Keratinocyte (primary cell): ENCODE measurements around the gene KCNC2. TPM values are rescaled to one million over a fixed set of nuclear protein-coding genes. Genes with fewer than 3 reads are reported as not detected.

Source experiments
- DNase-seq: peaks from one replicate; pipeline ENCODE4 v3.0.0-alpha.2; 2011; ENCODE audit warnings: low read depth, missing footprints, low spot score
- FAIRE-seq: peaks from 2 replicates; lab custom pipeline; 2011; peaks lifted over from hg19 to GRCh38; lab: Jason Lieb, UNC
- H2AFZ ChIP-seq: 2 replicates; pipeline ENCODE4 v1.6.0; 2012; ENCODE audit warnings: low read length, control low read depth, inconsistent platforms; ENCODE audit not compliant: control insufficient read depth
- H3K27ac ChIP-seq: 2 replicates; pipeline ENCODE4 v1.5.1; 2011; ENCODE audit warnings: low read length; ENCODE audit not compliant: control insufficient read depth, insufficient read depth
- H3K27me3 ChIP-seq: 3 replicates; pipeline ENCODE4 v1.6.0; 2011; ENCODE audit warnings: low read length; ENCODE audit not compliant: control insufficient read depth, insufficient read depth; ENCODE audit errors: extremely low read depth
- H3K36me3 ChIP-seq, 2 experiments: 2 replicates in 1 of 2; 3 replicates in 1 of 2; pipeline ENCODE4 v1.5.1; 2011; ENCODE audit warnings: low read length in 2 of 2, mild to moderate bottlenecking in 1 of 2; ENCODE audit not compliant: control insufficient read depth in 2 of 2, insufficient read depth in 2 of 2; ENCODE audit errors: extremely low read depth in 1 of 2
- H3K4me1 ChIP-seq: 3 replicates; pipeline ENCODE4 v1.5.1; 2011; ENCODE audit warnings: low read length; ENCODE audit not compliant: control insufficient read depth, insufficient read depth; ENCODE audit errors: extremely low read depth
- H3K4me2 ChIP-seq: 3 replicates; pipeline ENCODE4 v1.6.0; 2011; ENCODE audit warnings: low read depth, low read length; ENCODE audit not compliant: control insufficient read depth, insufficient read depth; ENCODE audit errors: extremely low read depth
- H3K4me3 ChIP-seq, 3 experiments: fragments of 200-600 bp in 1 of 3; sonication (generic) in 1 of 3; 2 replicates in 2 of 3; 3 replicates in 1 of 3; pipeline ENCODE4 v1.5.1; 2011 to 2016; ENCODE audit warnings: low read length in 3 of 3, mild to moderate bottlenecking in 3 of 3, control low read depth in 2 of 3, inconsistent platforms in 1 of 3, low read depth in 1 of 3, mixed read lengths in 1 of 3, mixed run types in 1 of 3, moderate library complexity in 1 of 3; ENCODE audit not compliant: control insufficient read depth in 2 of 3, insufficient read depth in 2 of 3; ENCODE audit errors: extremely low read depth in 1 of 3
- H3K79me2 ChIP-seq: 2 replicates; pipeline ENCODE4 v1.6.0; 2012; ENCODE audit warnings: low read length; ENCODE audit not compliant: control insufficient read depth, insufficient read depth
- H3K9ac ChIP-seq: 3 replicates; pipeline ENCODE4 v1.6.0; 2011; ENCODE audit warnings: low read length; ENCODE audit not compliant: control insufficient read depth, insufficient read depth; ENCODE audit errors: extremely low read depth
- H3K9me1 ChIP-seq: 3 replicates; pipeline ENCODE4 v1.6.0; 2011; ENCODE audit warnings: low read length; ENCODE audit not compliant: control insufficient read depth, insufficient read depth; ENCODE audit errors: extremely low read depth
- H3K9me3 ChIP-seq: 2 replicates; pipeline ENCODE4 v1.5.1; 2012; ENCODE audit warnings: low read depth, low read length; ENCODE audit not compliant: control insufficient read depth
- H4K20me1 ChIP-seq: 3 replicates; pipeline ENCODE4 v1.6.0; 2011; ENCODE audit warnings: low read length; ENCODE audit not compliant: control insufficient read depth, insufficient read depth; ENCODE audit errors: extremely low read depth
- EZH2 ChIP-seq: IDR thresholded peaks from one replicate; pipeline ENCODE4 v1.6.1; 2012; ENCODE audit warnings: inconsistent platforms, mild to moderate bottlenecking, low read length, moderate library complexity
- dilution Hi-C: fragments of 300-500 bp; cut with MboI; formaldehyde crosslinking; loops from one replicate; pipeline ENCODE4 v1.7.0; 2020; ENCODE audit warnings: low sequenced_read_pairs; ENCODE audit not compliant: extremely low pct_ligation_motif_present
- polyA plus RNA-seq, 5 experiments: library from polyadenylated mRNA; depleted of rRNA in 3 of 5; stranded (reverse) in 3 of 5; stranded (forward) in 1 of 5; unstranded in 1 of 5; fragments of >200 nt; gene quantifications; 1 replicate in 1 of 5; 2 replicates in 3 of 5; 3 replicates in 1 of 5; pipeline versions ENCODE4 v1.2.1 to v1.2.3, GENCODE V29; 2011 to 2012; ENCODE audit warnings: missing spikeins in 2 of 5, low read depth in 1 of 5, low replicate concordance in 1 of 5
- TF ChIP-seq, protein P1 (sequence below), 3 experiments: IDR thresholded peaks in 1 of 3; conservative IDR thresholded peaks in 1 of 3; optimal IDR thresholded peaks in 1 of 3; 2 replicates in 2 of 3; 3 replicates in 1 of 3; pipeline versions ENCODE3 to v1.5.1; 2011; ENCODE audit warnings: low read length in 3 of 3, mild to moderate bottlenecking in 3 of 3, moderate library complexity in 2 of 3, control low read depth in 1 of 3, inconsistent platforms in 1 of 3; ENCODE audit not compliant: insufficient read depth in 2 of 3; ENCODE audit errors: extremely low read depth in 1 of 3

Gene KCNC2
- polyA plus RNA-seq, 1 donor (not counting 4 experiments of a cell fraction or from before 2014, with no cell fraction given) = not detected

DNA sequence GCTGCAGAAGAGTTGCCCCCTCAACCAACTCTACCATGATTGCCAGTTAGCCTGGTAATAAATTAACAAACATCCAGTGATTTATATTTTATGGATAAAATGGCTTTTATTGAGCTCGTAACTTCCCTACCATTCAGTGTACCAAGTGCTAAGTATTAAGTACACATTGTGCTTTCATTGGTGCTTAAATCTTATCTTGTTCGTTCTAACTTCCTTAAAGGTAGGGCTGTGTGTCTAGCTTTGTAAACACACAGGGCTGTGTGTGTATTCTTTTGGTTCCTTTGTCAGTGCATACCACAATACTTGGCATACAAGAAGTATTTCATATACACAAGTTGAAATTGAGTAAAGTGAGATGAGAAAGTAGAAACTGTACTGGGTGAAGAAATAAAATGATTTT, 80.4 kb downstream of the KCNC2 start:
- dilution Hi-C loops = no loop called here
- H3K9me3 ChIP-seq = no peaks in the 10 kb centered on the region
- no peak overlapping the region for H3K9ac ChIP-seq
- TF ChIP-seq EZH2 = no peak
- TF ChIP-seq, protein P1, sequence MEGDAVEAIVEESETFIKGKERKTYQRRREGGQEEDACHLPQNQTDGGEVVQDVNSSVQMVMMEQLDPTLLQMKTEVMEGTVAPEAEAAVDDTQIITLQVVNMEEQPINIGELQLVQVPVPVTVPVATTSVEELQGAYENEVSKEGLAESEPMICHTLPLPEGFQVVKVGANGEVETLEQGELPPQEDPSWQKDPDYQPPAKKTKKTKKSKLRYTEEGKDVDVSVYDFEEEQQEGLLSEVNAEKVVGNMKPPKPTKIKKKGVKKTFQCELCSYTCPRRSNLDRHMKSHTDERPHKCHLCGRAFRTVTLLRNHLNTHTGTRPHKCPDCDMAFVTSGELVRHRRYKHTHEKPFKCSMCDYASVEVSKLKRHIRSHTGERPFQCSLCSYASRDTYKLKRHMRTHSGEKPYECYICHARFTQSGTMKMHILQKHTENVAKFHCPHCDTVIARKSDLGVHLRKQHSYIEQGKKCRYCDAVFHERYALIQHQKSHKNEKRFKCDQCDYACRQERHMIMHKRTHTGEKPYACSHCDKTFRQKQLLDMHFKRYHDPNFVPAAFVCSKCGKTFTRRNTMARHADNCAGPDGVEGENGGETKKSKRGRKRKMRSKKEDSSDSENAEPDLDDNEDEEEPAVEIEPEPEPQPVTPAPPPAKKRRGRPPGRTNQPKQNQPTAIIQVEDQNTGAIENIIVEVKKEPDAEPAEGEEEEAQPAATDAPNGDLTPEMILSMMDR (optimal IDR thresholded peaks at IDR 0.05 in 1 of 3, IDR thresholded peaks at IDR 0.05 in 1 of 3, conservative IDR thresholded peaks at IDR 0.05 in 1 of 3; ENCODE audit: extremely low read depth in 1 of 3, insufficient read depth in 2 of 3, low read length in 3 of 3) = no peak
- no peaks in the 10 kb centered on the region for H3K27me3 ChIP-seq
- no peak overlapping the region for H3K27ac ChIP-seq
- no peak overlapping the region for H2AFZ ChIP-seq
- peaks cover 15% of the 10 kb centered on the region for H3K4me1 ChIP-seq
- H3K79me2 ChIP-seq = no peaks in the 10 kb centered on the region
- no peaks in the 10 kb centered on the region for H3K9me1 ChIP-seq
- H3K4me3 ChIP-seq = no peak overlapping the region
- H4K20me1 ChIP-seq = no peaks in the 10 kb centered on the region
- DNase-seq (no peak), FAIRE-seq (no peak)
- H3K36me3 ChIP-seq = no peaks in the 10 kb centered on the region
- no peak overlapping the region for H3K4me2 ChIP-seq

DNA sequence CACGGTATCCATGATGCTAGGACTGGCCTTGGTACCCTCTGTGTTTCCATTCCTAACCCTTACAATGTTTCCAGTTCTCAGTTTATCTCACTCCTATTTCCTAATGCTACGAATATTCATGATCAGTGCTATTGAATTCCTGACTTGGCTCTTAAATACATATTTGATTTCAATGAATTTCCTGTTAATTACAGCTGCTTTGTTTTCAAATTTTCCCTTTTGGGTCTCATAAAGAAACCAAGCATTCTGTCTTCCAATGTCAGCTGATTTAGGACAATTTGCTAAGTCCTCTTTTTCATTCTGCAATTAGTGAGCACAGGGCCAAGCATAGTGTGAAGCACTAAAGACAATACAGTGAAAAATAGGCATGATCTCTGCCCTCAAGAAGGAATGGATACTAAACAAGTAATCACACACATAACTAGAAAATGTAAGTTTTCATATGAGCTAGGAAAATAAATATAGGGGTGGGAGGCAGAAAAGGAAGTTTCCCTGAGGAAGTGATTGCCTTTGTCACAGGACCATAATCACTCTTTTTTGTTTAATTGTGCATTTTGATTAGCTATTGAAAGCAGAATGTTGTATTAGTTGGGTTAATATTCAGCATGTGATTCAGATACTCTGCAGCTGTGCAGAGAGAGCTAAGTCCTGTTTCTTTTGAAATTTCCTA, 88.5 kb downstream of the KCNC2 start:
- Histone ChIP-seq H3K4me1 (no peaks in the 10 kb centered on the region), H3K79me2 (no peaks in the 10 kb centered on the region), H3K27ac (no peak overlapping the region), H3K4me3 (no peak overlapping the region), H3K9me1 (no peaks in the 10 kb centered on the region), H3K9ac (no peak overlapping the region), H4K20me1 (no peaks in the 10 kb centered on the region), H3K9me3 (no peaks in the 10 kb centered on the region), H3K27me3 (peaks cover 4% of the 10 kb centered on the region), H3K36me3 (no peaks in the 10 kb centered on the region), H3K4me2 (no peak overlapping the region), H2AFZ (no peak overlapping the region)
- DNase-seq (no peak), FAIRE-seq (no peak)
- dilution Hi-C loops = no loop called here
- TF ChIP-seq, protein P1 (optimal IDR thresholded peaks at IDR 0.05 in 1 of 3, IDR thresholded peaks at IDR 0.05 in 1 of 3, conservative IDR thresholded peaks at IDR 0.05 in 1 of 3; ENCODE audit: extremely low read depth in 1 of 3, insufficient read depth in 2 of 3, low read length in 3 of 3) = no peak
- no peak for TF ChIP-seq EZH2
